OCI-M1 (cell line): ENCODE measurements around the gene APOL3.
"Not testable (repeated sequence)": the region's sequence is repeated elsewhere in the genome, so short reads cannot be mapped to it uniquely, and the experiment has no call there.

Experiments
- DNase-seq: peaks from one replicate; lab custom pipeline; 2025; lab: John Stamatoyannopoulos, UW

Gene APOL3

GRCh38 chr22:36156515-36157419, 3.8 kb downstream of the APOL3 start:
- DNase-seq, result peak; percentile 90

GRCh38 chr22:36156119-36156514, 4.4 kb downstream of the APOL3 start:
- no peak for DNase-seq

- DNase-seq, result peak; percentile 68
Observed at GRCh38 chr22:36155702-36156101, 4.9 kb downstream of the APOL3 start.

- no peak for DNase-seq
Observed at GRCh38 chr22:36154423-36154945, 6.1 kb downstream of the APOL3 start.

GRCh38 chr22:36153501-36154422, 6.8 kb downstream of the APOL3 start:
- no peak for DNase-seq

- peak; percentile 19 for DNase-seq
Observed at GRCh38 chr22:36152821-36153220, 7.7 kb downstream of the APOL3 start.

DNA sequence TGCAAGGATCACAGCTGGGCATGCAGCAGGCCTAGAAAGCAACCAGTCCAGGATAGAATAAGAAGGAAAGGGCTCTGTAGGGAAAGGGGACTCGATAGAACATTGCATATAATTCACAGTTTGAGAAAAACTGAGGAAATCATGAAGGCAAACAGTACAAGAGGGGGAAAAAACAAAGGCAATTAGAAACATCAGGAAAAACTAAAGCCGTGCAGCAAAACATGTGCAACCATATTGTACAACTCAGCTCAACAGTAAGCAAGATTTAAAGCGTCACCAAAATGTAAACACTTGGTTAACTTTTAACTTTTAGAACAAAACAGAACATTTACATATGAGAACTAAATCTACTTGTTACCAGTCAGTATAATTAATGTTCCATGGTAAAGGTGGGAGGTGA, 8.5 kb downstream of the APOL3 start:
- DNase-seq, result no peak

DNA sequence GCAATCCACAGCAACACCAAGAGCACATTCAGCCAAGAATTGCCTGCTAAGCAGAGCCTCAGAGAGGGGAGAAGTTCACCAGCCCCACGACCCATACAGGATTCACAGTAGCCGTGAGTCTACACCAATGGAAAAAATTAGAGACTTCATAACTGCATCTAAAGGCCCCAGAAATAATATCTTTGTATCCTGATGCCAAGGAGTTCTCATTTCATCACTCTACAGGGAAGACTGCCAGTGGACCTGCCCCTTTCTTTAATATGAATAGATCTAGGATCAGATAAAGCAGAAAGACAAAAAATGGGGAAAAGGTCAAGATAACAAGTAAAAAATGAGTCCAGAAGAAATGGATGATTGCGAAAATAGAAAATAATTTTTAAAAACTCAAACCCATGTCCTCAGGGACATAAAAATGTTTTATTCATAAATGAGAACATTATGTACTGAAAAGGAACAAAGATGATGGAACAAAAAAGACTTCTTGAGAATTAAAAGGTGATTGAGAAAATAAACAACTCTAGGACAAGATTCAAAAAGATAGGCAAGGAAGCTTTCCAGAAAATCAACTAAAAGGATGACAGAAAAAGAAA, 9.5 kb downstream of the APOL3 start:
- no peak for DNase-seq

DNA sequence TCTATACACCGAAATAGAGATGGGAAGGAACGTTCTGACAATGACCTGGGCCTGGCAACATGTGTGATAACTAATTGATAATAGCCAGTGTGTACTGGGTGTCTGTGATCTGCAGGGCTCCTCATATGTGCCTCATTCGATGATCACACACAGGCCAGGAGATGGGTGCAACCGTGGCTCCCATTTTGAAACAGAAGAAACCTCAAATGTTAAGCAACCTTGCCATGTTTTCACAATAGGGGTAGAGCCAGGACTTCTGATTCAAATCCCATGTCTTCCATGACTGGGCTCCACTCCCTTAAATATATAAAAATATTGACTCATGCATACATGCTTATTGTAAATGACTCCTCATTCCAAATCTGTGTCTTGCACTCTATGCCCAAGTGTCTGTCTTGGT, 11.1 kb downstream of the APOL3 start:
- no peak for DNase-seq

DNA sequence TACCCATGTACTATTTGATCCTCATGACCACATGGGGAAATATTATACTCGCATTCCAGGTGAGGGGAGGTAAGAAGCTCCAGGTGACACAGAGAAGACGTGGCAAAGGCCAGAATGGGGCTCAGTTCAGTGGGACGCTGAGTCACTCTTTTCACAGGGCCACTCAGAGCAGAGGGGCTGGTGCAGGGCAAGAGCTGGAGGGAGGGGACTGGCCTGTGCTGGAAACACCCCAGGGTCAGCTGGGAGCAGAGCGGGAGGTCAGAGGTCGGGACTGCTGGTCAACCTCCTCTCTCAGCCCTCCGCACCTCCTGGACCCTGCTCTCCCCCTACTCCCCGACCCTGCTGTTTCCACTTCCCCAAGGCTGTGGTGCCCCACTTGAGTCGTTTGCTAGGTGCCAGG, 12.1 kb downstream of the APOL3 start:
- DNase-seq, result no peak

DNA sequence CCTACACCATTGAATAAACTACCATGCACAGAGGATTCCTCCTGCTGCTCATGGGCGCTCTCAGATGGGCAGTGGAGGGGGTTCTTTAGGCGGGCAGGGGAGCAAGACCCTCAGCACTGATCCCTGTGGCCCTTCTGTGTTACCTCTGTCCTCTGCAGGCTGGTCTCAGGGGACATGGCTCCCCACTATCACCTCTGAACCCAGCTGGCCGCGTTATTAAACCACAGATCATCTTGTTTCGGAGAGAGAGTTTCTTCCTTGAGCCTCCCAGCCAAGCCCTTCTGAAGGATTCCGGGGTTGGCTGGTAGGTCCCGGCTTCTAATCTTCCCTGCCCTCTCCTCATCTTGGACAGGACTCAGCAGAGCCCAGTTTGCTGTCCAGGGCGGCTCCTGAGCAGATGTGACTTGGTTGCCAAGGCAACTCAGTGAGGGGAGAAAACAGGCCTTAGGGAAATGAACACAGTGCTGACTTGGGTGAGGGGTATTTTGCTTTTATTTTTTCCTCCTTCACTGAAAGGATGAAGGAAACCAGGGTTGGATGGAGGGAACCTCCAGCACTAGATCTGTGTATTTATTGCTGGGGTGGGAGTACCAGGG, 13.3 kb downstream of the APOL3 start:
- no peak for DNase-seq

GRCh38 chr22:36145881-36146280, 14.7 kb downstream of the APOL3 start:
- no peak for DNase-seq

DNA sequence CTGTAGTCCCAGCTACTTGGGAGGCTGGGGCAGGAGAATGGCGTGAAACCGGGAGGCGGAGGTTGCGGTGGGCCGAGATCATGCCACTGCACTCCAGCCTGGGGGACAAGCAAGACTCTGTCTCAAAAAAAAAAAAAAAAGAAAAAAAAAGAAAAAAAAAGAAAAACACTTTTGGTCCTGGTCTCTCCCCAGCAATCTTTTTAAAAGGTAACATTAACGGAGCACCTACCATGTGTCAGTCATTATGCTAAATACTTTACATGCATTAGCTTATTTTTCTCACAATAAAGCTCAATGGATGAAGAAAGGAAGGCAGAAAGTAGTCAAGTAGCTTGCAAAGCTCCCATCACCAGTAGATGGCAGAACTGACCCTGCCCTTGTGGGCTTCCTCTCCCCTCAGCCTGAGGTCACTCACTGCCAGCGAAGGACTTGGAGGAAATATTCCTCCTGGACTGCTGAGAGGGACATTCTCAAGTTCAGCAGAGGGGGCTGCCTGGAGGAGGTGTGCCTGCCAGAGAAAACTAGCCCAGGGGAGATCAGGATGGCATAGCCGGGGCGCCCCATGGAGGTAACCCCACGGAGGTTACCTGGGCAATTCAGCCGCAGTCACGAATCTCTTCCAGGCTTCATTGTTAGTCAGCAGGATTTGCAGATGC, 15.5 kb downstream of the APOL3 start:
- DNase-seq, result peak; percentile 78

- DNase-seq, result no peak
Observed at GRCh38 chr22:36143956-36144355, 16.6 kb downstream of the APOL3 start.

DNA sequence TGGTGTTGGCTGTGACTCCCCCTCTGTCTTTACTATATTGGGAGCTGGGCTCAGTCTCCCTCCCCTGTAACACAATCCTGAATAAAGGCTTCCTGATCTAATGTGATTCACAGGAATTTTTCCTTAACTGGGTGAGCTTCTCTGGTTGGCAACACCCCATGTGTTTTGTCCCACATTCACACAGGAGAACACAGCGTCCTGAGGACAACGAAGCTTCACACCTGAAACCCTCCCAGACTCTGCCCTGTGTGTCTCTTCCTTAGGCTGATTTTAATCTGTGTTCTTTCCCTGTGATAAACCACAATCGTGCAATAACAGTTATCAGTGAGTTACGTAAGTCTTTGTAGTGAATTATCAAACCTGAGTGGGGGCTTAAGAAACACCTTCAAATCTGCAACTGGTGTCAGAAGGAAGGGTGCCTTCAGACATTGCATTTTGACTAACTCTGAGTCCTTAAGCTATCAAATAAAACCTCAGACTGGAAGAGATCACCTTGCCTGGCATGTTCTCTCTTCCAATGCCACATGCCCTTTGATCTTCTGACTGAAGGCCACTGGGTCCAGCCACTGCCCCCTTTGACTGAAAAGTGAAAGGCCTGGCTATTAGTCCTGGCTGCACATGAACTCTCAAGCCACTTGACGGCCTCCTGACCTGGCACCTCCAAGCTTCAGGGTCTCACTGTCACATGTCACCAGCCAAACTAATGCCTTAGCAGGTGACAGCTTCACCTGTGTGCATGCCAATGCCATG, 17.3 kb downstream of the APOL3 start:
- DNase-seq, result no peak

- no peak for DNase-seq
Observed at GRCh38 chr22:36141481-36141880, 19.1 kb downstream of the APOL3 start.

DNA sequence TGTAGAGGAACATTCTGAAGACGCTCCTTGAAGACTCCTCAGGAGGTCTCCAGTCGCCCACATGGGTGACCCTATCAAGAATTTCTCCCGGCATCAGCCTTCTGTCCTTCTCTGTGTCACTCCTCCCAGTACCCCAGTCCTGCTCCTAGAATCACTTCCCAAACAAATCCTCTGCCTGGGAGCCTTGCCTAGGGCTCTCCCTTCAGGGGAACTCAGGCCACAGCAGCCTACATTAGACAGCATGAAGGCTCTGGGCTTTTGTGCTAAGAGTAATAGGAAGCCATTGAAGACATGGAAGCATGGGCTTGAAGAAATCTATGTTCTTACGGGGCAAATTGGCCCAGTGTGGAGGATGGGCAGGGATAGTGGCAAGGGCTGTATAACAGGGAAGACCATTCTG, 21.8 kb downstream of the APOL3 start:
- DNase-seq, result not testable (repeated sequence)

DNA sequence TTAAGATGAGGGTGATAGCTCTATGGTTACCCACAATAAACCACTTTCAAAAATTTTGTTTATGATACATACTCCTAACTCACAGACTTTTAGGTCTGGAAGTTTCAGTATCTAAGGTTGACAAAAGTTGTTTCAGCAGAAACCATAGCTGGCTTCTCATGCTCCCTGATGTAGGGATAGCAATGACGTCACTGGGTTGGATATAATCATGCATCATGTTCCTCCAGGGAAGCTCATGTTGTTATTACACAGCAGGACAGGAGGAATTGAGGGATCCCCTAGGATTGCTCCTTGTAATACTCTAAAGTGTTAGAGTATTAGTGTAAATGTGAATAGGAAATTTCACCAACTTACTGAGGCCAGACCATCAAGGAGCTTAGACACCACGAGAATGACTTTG, 23.6 kb downstream of the APOL3 start:
- no peak for DNase-seq

DNA sequence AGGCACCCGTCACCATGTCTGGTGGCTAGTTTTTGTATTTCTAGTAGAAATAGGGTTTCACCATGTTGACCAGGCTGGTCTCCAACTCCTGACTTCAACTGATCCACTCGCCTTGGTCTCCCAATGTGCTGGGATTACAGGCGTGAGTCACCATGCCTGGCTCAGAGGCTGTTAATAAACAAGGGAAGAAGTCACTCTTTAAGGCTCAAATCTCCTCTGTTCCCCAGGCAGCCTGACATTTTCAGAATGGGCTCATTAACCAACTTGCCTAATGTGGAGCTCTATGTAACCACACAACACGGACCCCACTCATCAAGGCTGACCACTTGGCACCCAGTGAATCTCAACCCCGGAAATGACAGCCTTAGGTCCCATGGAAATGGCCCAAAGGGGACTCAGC, 24.1 kb downstream of the APOL3 start:
- no peak for DNase-seq

DNA sequence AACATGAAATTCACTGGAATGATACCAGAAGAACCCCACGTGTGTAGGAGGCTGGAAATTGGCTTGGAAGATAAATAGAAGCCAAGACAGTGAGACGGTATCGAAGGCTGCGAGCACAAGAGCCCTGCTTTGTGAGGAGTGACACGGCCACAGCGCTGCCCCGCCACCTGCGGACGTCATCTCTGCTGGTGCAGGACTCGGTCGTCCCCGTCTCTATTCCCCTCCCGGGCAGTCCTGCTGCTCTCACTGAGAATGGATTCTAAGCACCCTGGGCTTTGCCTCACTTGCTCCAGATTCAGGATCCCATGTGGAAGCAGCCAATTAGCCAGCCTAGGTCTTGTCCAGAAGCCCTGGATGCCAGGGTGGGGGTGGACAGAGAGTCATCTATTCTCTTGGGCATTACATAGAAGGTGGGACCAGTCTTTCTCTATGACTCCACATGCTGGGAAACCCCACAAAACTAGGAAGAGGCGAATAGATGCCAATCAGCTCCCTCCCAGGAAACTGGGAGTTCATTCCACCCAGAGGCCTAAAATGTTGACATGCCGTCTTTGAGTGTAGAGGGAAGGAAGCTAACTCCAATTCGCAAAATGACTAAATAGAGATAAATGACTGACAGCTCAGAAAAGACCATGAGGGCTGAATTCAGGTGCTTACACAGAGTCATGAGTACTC, 25.1 kb downstream of the APOL3 start:
- DNase-seq, result no peak
